ENCODE results near the gene MORC1. TPM values are rescaled to one million over a fixed set of nuclear protein-coding genes. Genes with fewer than 3 reads are reported as not detected.

The MORC1 gene
- total RNA-seq, 4 donors from 2014 or later: not detected

DNA sequence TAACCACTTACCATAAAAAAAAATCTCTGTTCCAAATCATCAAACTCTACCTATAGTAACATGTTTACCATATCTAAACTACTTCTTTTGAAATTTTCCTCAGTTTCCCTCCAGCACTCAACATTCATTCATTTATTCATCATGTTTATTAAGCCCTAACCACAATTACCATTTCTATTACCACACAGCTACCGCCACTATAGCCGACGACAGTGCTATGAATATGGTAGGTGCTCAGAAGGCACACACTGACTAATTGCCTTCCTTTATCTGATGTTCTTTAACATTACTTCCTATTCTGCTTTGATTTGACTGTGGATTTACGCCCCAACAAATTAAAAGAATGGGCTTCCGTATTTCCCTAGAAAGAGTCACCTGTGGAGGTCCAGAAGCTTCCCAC, 208.1 kb downstream of the MORC1 start:
- 91% methylated on average over 5 of the region's 5 CpGs for whole genome bisulfite sequencing
- H3K4me3 ChIP-seq: no peak overlapping the region
- no peaks in the 10 kb centered on the region for H3K4me1 ChIP-seq
- H3K27ac ChIP-seq (replicated peaks in 1 of 4): no peak overlapping the region
- TF ChIP-seq POLR2AphosphoS5 (IDR thresholded peaks at IDR 0.05) (no peak), EP300 (IDR thresholded peaks at IDR 0.05) (no peak), POLR2A (IDR thresholded peaks at IDR 0.05; ENCODE audit: low read depth) (no peak)
- TF ChIP-seq, protein P1, sequence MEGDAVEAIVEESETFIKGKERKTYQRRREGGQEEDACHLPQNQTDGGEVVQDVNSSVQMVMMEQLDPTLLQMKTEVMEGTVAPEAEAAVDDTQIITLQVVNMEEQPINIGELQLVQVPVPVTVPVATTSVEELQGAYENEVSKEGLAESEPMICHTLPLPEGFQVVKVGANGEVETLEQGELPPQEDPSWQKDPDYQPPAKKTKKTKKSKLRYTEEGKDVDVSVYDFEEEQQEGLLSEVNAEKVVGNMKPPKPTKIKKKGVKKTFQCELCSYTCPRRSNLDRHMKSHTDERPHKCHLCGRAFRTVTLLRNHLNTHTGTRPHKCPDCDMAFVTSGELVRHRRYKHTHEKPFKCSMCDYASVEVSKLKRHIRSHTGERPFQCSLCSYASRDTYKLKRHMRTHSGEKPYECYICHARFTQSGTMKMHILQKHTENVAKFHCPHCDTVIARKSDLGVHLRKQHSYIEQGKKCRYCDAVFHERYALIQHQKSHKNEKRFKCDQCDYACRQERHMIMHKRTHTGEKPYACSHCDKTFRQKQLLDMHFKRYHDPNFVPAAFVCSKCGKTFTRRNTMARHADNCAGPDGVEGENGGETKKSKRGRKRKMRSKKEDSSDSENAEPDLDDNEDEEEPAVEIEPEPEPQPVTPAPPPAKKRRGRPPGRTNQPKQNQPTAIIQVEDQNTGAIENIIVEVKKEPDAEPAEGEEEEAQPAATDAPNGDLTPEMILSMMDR (IDR thresholded peaks at IDR 0.05): no peak
- no peaks in the 10 kb centered on the region for H3K36me3 ChIP-seq
- intact Hi-C loops (cut with DNase I): no loop called here
- DNase-seq (ENCODE audit: extremely low spot score): no peak
- peaks cover 0 to 3% (median 0%) of the 10 kb centered on the region in 4 donors for H3K27me3 ChIP-seq
- no peaks in the 10 kb centered on the region for H3K9me3 ChIP-seq

Small RNA genes within 50 kb of the gene (small RNA-seq; reads per million reads assigned to genes)
- 0 reads per million in 3 donors for gene RF00012

Other genes starting within 250 kb of the MORC1 start
- not detected for gene GUCA1C, start 164.3 kb downstream of the MORC1 start, total RNA-seq
- not detected for gene C3orf85, start 18.6 kb upstream of the MORC1 start, total RNA-seq
- gene DPPA2, start 198.4 kb upstream of the MORC1 start, total RNA-seq: not detected
- not detected for gene DPPA4, start 219.4 kb upstream of the MORC1 start, total RNA-seq